HepG2 (cell line): ENCODE results near the gene C16orf95. TPM values are rescaled to one million over a fixed set of nuclear protein-coding genes. Genes with fewer than 3 reads are reported as not detected.

Experiments
- AGO2 ChIP-seq: fragments of 200-400 bp; formaldehyde crosslinking; optimal IDR thresholded peaks from 2 replicates; pipeline ENCODE3; 2017; ENCODE audit warnings: mild to moderate bottlenecking, low read depth, low read length, moderate library complexity
- DBP ChIP-seq: sonication (generic); formaldehyde crosslinking; IDR thresholded peaks from 2 replicates; pipeline ENCODE4 v1.4.0; 2020; ENCODE audit warnings: missing genetic modification reagents; ENCODE audit errors: not compliant biosample characterization
- KIAA2018 ChIP-seq: sonication (generic); formaldehyde crosslinking; IDR thresholded peaks from 2 replicates; pipeline ENCODE4 v1.5.0; 2020; ENCODE audit warnings: mild to moderate bottlenecking, missing genetic modification reagents, borderline replicate concordance
- MAZ ChIP-seq, 2 experiments: sonication (generic) in 1 of 2; formaldehyde crosslinking in 1 of 2; IDR thresholded peaks; 2 replicates each; pipeline versions ENCODE4 v1.5.0 to v1.6.1; 2012 to 2020; ENCODE audit warnings: low read depth in 2 of 2, mild to moderate bottlenecking in 2 of 2, borderline replicate concordance in 1 of 2, improper control_type of control experiment in 1 of 2, low read length in 1 of 2, missing genetic modification reagents in 1 of 2, moderate library complexity in 1 of 2
- PRDM4 ChIP-seq: sonication (generic); formaldehyde crosslinking; IDR thresholded peaks from 2 replicates; pipeline ENCODE4 v1.9.0; 2021; ENCODE audit warnings: missing genetic modification reagents, borderline replicate concordance
- ZBTB37 ChIP-seq: sonication (generic); formaldehyde crosslinking; IDR thresholded peaks from 2 replicates; pipeline ENCODE4 v1.4.0; 2020; ENCODE audit warnings: mild to moderate bottlenecking, missing genetic modification reagents
- ZNF235 ChIP-seq: sonication (generic); formaldehyde crosslinking; IDR thresholded peaks from 2 replicates; pipeline ENCODE4 v1.8.1; 2023; ENCODE audit warnings: mild to moderate bottlenecking, missing genetic modification reagents, borderline replicate concordance
- ZNF570 ChIP-seq: sonication (generic); formaldehyde crosslinking; IDR thresholded peaks from 2 replicates; pipeline ENCODE4 v1.4.0; 2020; ENCODE audit warnings: mild to moderate bottlenecking, missing genetic modification reagents, borderline replicate concordance
- ZNF616 ChIP-seq: sonication (generic); formaldehyde crosslinking; IDR thresholded peaks from 2 replicates; pipeline ENCODE4 v1.5.0; 2020; ENCODE audit warnings: low read depth, mild to moderate bottlenecking, missing genetic modification reagents
- polyA plus RNA-seq, 8 experiments: library from polyadenylated mRNA; depleted of rRNA in 3 of 8; stranded (reverse) in 7 of 8; unstranded in 1 of 8; fragments of >200 nt; fragmentation: Illumina TruSeq in 4 of 8; extraction: Trizol in 4 of 8; gene quantifications; 2 replicates each; pipeline versions ENCODE4 v1.2.1 to v1.2.3, GENCODE V29; 2011 to 2016; ENCODE audit warnings: low read depth in 4 of 8, missing spikeins in 1 of 8, mixed read lengths in 1 of 8; ENCODE audit not compliant: insufficient read depth in 1 of 8
- total RNA-seq, 5 experiments: library from RNA; depleted of rRNA; stranded (reverse); fragments of >200 nt; fragmentation: Illumina TruSeq; extraction: Trizol; gene quantifications; 2 replicates each; pipeline ENCODE4 v1.2.3, GENCODE V29; 2016; ENCODE audit warnings: low read depth in 1 of 5
- TF ChIP-seq, protein P1 (sequence below): sonication (generic); formaldehyde crosslinking; IDR thresholded peaks from 2 replicates; pipeline ENCODE4 v1.4.0; 2020; ENCODE audit warnings: mild to moderate bottlenecking, missing genetic modification reagents

The C16orf95 gene
- total and polyA plus RNA-seq, 2 of the 13 experiments (the other 11 are each of a cell fraction or from before 2014, with no cell fraction given): 2.8 to 8.6 TPM

- TF ChIP-seq KIAA2018 (CRISPR knock-in tag): no peak
- TF ChIP-seq ZNF235: no peak
- TF ChIP-seq ZBTB37 (CRISPR knock-in tag): no peak
- TF ChIP-seq DBP (CRISPR knock-in tag): no peak
- no peak for TF ChIP-seq PRDM4
- TF ChIP-seq, protein P1, sequence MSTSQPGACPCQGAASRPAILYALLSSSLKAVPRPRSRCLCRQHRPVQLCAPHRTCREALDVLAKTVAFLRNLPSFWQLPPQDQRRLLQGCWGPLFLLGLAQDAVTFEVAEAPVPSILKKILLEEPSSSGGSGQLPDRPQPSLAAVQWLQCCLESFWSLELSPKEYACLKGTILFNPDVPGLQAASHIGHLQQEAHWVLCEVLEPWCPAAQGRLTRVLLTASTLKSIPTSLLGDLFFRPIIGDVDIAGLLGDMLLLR (CRISPR knock-in tag): no peak
- no peak for TF ChIP-seq MAZ (IDR thresholded peaks at IDR 0.05; ENCODE audit: borderline replicate concordance, low read depth, low read length)
- no peak for TF ChIP-seq MAZ (CRISPR knock-in tag; IDR thresholded peaks at IDR 0.05; ENCODE audit: low read depth)
- no peak for TF ChIP-seq ZNF570 (CRISPR knock-in tag)
- no peak for TF ChIP-seq AGO2
- no peak for TF ChIP-seq ZNF616 (CRISPR knock-in tag)
Observed at GRCh38 chr16:87278191-87279093, 38.8 kb downstream of the C16orf95 start (continued).
